OCI-LY3 (cell line): ENCODE data around the gene HIPK1.

ENCODE experiments used
- H2AFZ ChIP-seq: fragments of 200-600, 300-600 bp; shearing (Covaris generic); 2 replicates; pipeline ENCODE4 v1.6.0; 2014; ENCODE audit warnings: antibody characterized with exemption, low read depth, low read length
- H3K27ac ChIP-seq: fragments of 200-600, 300-600 bp; sonication (generic); 2 replicates; pipeline ENCODE4 v1.5.1; 2014; ENCODE audit warnings: mild to moderate bottlenecking, low read length, moderate library complexity, mixed read lengths
- H3K27me3 ChIP-seq: fragments of 200-600, 300-600 bp; sonication (generic); 2 replicates; pipeline ENCODE4 v1.6.1; 2014; ENCODE audit warnings: low read depth, low read length, mixed read lengths
- H3K36me3 ChIP-seq: fragments of 200-600, 300-600 bp; sonication (generic); replicated peaks from 2 replicates; pipeline ENCODE3; 2014; ENCODE audit warnings: low read depth, low read length, mixed read lengths
- H3K4me1 ChIP-seq: fragments of 300-600, 200-600 bp; sonication (generic); 2 replicates; pipeline ENCODE4 v1.6.1; 2014; ENCODE audit warnings: low read length, mixed read lengths
- H3K4me2 ChIP-seq: fragments of 200-600, 300-600 bp; sonication (generic); 2 replicates; pipeline ENCODE4 v1.6.1; 2014; ENCODE audit warnings: low read length, mixed read lengths
- H3K4me3 ChIP-seq: fragments of 300-600, 200-600 bp; sonication (generic); 2 replicates; pipeline ENCODE4 v1.5.1; 2014; ENCODE audit warnings: antibody characterized with exemption, mild to moderate bottlenecking, low read length, moderate library complexity
- H3K79me2 ChIP-seq: fragments of 300-600, 200-600 bp; shearing (Covaris generic); 2 replicates; pipeline ENCODE4 v1.6.1; 2014; ENCODE audit warnings: mild to moderate bottlenecking, low read length, mixed read lengths
- H3K9ac ChIP-seq: fragments of 300-600, 200-600 bp; shearing (Covaris generic); 2 replicates; pipeline ENCODE4 v1.6.0; 2014; ENCODE audit warnings: mild to moderate bottlenecking, low read length, moderate library complexity
- H3K9me3 ChIP-seq: fragments of 200-600, 300-600 bp; shearing (Covaris generic); 2 replicates; pipeline ENCODE4 v1.6.1; 2014; ENCODE audit warnings: low read length, mixed read lengths; ENCODE audit not compliant: insufficient read depth
- H4K20me1 ChIP-seq: fragments of 200-600, 300-600 bp; sonication (generic); 2 replicates; pipeline ENCODE4 v1.6.1; 2016; ENCODE audit warnings: low read length, mixed read lengths; ENCODE audit not compliant: insufficient read depth
- CTCF ChIP-seq: fragments of 200-600, 300-600 bp; sonication (generic); IDR thresholded peaks from 2 replicates; pipeline ENCODE4 v1.5.1; 2014; ENCODE audit warnings: antibody characterized with exemption, low read length, low read depth
- EZH2phosphoT487 ChIP-seq: fragments of 200-600 bp; shearing (Covaris generic); IDR thresholded peaks from 2 replicates; pipeline ENCODE4 v1.6.1; 2018; ENCODE audit warnings: antibody characterized with exemption, mixed run types, low read depth

Gene HIPK1

GRCh38 chr1:113983826-113984225, 54.7 kb downstream of the HIPK1 start:
- Histone ChIP-seq H3K4me1 (no peaks in the 10 kb centered on the region), H3K36me3 (no peaks in the 10 kb centered on the region), H2AFZ (no peak overlapping the region), H3K4me2 (no peak overlapping the region), H3K4me3 (no peak overlapping the region), H3K27me3 (no peaks in the 10 kb centered on the region), H4K20me1 (no peaks in the 10 kb centered on the region), H3K9me3 (no peaks in the 10 kb centered on the region), H3K27ac (no peak overlapping the region), H3K9ac (no peak overlapping the region), H3K79me2 (no peaks in the 10 kb centered on the region)
- TF ChIP-seq CTCF: no peak
- TF ChIP-seq EZH2phosphoT487: no peak

GRCh38 chr1:113984710-113985109, 55.6 kb downstream of the HIPK1 start:
- no peak overlapping the region for H3K27ac ChIP-seq
- H4K20me1 ChIP-seq: no peaks in the 10 kb centered on the region
- H3K36me3 ChIP-seq: no peaks in the 10 kb centered on the region
- no peak for TF ChIP-seq EZH2phosphoT487
- TF ChIP-seq CTCF: no peak
- H2AFZ ChIP-seq: no peak overlapping the region
- no peak overlapping the region for H3K4me2 ChIP-seq
- H3K4me1 ChIP-seq: no peaks in the 10 kb centered on the region
- H3K27me3 ChIP-seq: no peaks in the 10 kb centered on the region
- H3K9ac ChIP-seq: no peak overlapping the region
- H3K79me2 ChIP-seq: no peaks in the 10 kb centered on the region
- H3K9me3 ChIP-seq: no peaks in the 10 kb centered on the region
- H3K4me3 ChIP-seq: no peak overlapping the region

GRCh38 chr1:113986802-113987201, 57.7 kb downstream of the HIPK1 start:
- no peaks in the 10 kb centered on the region for H3K4me1 ChIP-seq

GRCh38 chr1:113987259-113987658, 58.1 kb downstream of the HIPK1 start:
- H3K4me1 ChIP-seq: no peaks in the 10 kb centered on the region
- no peaks in the 10 kb centered on the region for H3K79me2 ChIP-seq
- H3K9ac ChIP-seq: no peak overlapping the region
- no peak overlapping the region for H2AFZ ChIP-seq
- H3K4me3 ChIP-seq: no peak overlapping the region
- no peaks in the 10 kb centered on the region for H3K36me3 ChIP-seq
- H4K20me1 ChIP-seq: no peaks in the 10 kb centered on the region
- no peak overlapping the region for H3K27ac ChIP-seq
- H3K9me3 ChIP-seq: no peaks in the 10 kb centered on the region
- H3K27me3 ChIP-seq: no peaks in the 10 kb centered on the region
- TF ChIP-seq EZH2phosphoT487: no peak
- no peak for TF ChIP-seq CTCF
- no peak overlapping the region for H3K4me2 ChIP-seq

More at GRCh38 chr1:113986802-113987201, 57.7 kb downstream of the HIPK1 start:
- H3K36me3 ChIP-seq: no peaks in the 10 kb centered on the region
- TF ChIP-seq CTCF (no peak), EZH2phosphoT487 (no peak)
- H3K27ac ChIP-seq: no peak overlapping the region
- H3K9me3 ChIP-seq: no peaks in the 10 kb centered on the region
- no peak overlapping the region for H3K4me3 ChIP-seq
- no peak overlapping the region for H3K9ac ChIP-seq
- H3K79me2 ChIP-seq: no peaks in the 10 kb centered on the region
- H2AFZ ChIP-seq: no peak overlapping the region
- H3K4me2 ChIP-seq: no peak overlapping the region
- H3K27me3 ChIP-seq: no peaks in the 10 kb centered on the region
- no peaks in the 10 kb centered on the region for H4K20me1 ChIP-seq
